RWPE1 (cell line): ENCODE data around the gene ZEB2.

Source experiments
- CTCF ChIA-PET: fragments of 350-600 bp; sonication (Branson Sonifier 250); formaldehyde crosslinking; extraction: SDS; loops from one replicate; lab custom pipeline; 2021; lab: Yijun Ruan, JAX
- POLR2A ChIA-PET: fragments of 400-600 bp; formaldehyde crosslinking; extraction: SDS; loops from one replicate; lab custom pipeline; 2020; ENCODE audit warnings: antibody characterized with exemption; ENCODE audit not compliant: low non-redundant PET; lab: Yijun Ruan, JAX
- DNase-seq: peaks from one replicate; pipeline ENCODE4 v3.0.0; 2012; ENCODE audit warnings: low spot score
- H3K27ac ChIP-seq: fragments of 450-650 bp; 2 replicates; pipeline ENCODE4 v1.5.1; 2017
- TF ChIP-seq, protein P1 (sequence below): fragments of 450-650 bp; conservative IDR thresholded peaks from 2 replicates; pipeline ENCODE4 v1.5.1; 2017; ENCODE audit warnings: low read depth, mild to moderate bottlenecking

The ZEB2 gene

DNA sequence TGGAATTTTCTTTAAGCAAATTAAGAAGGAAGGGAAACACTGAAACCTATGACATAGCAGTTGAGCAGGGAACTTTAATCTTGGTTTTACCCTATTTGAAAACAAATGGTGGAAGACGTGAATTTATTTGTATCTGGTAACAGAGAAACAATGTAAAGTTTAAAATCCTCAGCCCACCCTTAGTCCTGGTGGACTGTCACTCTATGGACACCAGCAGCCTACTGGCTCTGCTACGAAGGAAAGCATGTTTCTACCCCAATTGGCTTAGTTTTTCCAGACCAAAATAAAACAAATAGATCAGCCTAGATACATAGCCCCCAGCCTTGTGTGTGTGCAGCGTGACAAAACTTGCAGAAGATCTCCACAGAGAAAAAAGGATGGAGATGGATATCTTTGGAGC lies 7.4 kb downstream of the ZEB2 start:
- POLR2A ChIA-PET = no interaction called here
- CTCF ChIA-PET = no interaction called here

DNA sequence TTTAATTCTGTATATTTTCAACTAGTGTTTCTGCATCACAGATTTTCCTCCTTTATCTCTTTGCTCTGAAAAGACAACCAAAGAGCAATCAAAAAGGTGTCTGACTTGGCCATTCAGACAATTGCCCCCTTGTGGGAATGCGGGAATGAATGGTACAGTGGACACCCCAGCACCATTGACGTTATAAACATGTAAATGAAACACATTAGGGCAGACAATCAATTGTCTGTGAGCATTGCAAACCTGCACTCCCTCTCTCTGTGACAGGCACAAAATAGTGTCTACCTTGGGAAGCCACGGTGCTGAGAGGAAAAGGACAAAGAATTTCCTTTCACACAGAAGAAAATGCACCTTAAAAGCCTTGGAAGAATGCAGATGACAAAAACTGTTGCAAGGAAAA lies 8.0 kb downstream of the ZEB2 start:
- CTCF ChIA-PET = no interaction called here
- DNase-seq = no peak
- H3K27ac ChIP-seq = no peak overlapping the region
- POLR2A ChIA-PET = no interaction called here
- TF ChIP-seq, protein P1, sequence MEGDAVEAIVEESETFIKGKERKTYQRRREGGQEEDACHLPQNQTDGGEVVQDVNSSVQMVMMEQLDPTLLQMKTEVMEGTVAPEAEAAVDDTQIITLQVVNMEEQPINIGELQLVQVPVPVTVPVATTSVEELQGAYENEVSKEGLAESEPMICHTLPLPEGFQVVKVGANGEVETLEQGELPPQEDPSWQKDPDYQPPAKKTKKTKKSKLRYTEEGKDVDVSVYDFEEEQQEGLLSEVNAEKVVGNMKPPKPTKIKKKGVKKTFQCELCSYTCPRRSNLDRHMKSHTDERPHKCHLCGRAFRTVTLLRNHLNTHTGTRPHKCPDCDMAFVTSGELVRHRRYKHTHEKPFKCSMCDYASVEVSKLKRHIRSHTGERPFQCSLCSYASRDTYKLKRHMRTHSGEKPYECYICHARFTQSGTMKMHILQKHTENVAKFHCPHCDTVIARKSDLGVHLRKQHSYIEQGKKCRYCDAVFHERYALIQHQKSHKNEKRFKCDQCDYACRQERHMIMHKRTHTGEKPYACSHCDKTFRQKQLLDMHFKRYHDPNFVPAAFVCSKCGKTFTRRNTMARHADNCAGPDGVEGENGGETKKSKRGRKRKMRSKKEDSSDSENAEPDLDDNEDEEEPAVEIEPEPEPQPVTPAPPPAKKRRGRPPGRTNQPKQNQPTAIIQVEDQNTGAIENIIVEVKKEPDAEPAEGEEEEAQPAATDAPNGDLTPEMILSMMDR = no peak

More for the DNA sequence above, 7.4 kb downstream of the ZEB2 start:
- H3K27ac ChIP-seq = no peak overlapping the region
- TF ChIP-seq, protein P1 = no peak
- DNase-seq = no peak

DNA sequence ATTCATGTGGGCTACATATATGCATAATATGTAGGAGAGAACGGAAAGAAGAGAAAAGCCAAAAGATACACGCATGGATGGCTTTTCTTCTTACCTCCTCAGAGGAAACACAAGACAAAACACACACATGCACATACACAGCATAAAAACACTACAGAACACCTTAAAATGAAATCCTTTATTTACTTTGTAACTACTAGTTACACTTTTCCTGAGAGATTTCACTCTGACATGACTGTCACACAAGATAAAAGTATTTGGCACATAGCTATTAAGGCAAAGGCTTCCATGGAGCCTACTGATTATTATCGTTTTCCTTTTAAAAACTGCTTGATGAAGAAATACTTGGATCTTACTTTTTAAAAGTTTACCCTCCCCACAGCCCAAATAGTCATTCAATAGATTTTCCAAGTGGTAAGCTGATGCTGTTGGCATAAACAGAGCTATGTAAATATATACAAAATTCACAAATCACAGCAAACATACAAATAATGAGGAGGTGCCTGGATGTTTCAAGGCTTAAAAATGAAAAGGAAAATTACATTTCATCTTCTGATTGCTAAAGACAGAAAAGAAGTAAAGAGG lies 8.6 kb downstream of the ZEB2 start:
- TF ChIP-seq, protein P1 = no peak
- H3K27ac ChIP-seq = no peak overlapping the region
- no peak for DNase-seq
- ChIA-PET POLR2A (no interaction called here), CTCF (no interaction called here)

DNA sequence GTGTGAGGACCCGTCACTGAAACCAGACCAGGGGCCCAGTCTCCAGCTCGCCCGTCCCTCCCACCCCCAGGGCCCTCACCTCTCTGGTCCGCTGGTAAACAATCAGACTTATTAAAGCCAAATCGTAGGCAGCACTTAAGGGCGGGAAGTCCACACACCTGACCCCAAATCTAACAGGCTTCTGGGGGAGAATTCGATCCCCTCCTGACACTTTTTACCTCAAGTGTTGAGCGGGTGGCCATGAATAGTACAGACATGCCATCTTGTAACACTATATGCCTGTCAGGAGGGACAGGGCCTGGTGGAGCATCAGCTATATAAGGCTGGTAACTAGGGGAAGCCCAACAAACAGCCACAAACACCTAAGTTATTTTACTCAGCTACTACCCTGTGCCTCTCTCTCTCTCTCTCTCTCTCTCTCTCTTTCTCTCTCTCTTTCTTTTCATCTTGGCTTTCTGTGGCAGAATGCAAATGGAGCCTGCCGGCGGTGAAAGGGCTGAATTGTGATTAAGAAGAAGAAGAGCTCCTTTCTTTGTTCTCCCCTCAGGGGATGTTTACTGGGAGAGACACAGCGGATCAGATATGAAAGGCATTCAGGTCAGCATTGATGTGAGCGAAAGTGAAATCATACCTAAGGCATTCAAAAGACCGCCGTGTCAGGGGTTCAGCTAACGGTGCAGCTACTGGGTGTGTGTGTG lies 9.5 kb downstream of the ZEB2 start:
- TF ChIP-seq, protein P1 = no peak
- DNase-seq = no peak
- ChIA-PET POLR2A (no interaction called here), CTCF (no interaction called here)
- no peak overlapping the region for H3K27ac ChIP-seq

DNA sequence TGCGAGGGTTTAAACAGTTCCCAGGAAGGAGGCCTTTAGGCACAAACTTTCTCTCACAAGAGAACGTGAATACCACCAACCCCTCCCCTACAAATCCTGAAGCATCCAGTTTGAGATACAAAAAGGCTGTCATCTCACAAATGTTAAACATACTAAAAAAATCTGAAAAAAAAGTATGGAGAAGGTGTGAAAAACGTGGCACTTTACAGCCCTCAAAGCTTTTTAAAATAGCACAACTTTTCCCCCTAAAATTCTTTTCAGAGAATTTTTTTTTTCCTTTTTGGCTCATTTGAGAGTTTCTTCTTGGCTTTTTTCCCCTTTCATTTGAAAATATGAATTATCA lies 10.1 kb downstream of the ZEB2 start:
- TF ChIP-seq, protein P1 = no peak
- CTCF ChIA-PET = interaction anchor here (0.6 kb wide), 1 partner anchor 419 kb away, joined by 3 read pairs; no protein-coding TSS in a partner anchor
- no peak for DNase-seq
- no peak overlapping the region for H3K27ac ChIP-seq
- POLR2A ChIA-PET = no interaction called here

DNA sequence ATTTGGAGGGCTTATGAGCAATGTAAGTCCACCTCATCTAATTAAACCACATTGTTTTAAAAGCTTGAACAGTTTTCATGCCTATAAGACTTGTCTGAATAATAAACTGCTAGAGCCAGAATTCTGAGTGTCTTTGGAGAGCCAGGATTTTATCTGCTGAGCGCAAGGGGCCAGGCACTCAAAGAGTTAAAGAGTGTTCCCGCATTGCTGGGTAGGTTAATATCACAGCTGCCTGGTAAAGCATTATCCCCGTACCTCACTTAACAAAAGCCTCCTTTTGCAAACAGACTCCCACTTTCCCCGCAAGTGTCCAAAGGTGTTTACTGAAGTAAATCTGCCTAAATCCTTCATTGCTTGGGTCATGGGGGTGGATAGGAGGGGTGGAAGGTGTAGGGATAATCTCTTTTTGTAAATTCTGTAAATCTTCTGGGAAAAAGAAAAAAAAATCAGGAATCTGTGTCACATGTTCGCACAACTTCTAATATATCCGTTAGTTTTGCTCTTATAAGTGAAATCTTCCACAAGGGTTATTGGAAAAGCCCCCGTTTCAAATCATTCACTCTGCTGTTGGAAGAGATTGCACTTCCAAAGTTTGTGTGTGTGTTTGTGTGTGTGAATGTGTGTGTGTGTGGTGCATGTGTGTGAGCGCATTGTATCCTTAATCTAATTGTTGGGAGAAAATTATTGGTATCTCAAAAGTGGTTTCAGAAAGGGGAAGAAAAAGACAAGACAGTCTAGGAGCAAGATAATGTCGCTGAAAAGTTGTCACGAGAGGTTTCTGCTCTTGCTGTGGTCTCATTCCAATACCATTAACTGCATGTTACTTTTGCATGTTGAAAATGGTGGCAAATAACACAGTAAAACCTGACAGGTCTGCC lies 10.7 kb downstream of the ZEB2 start:
- DNase-seq = no peak
- TF ChIP-seq, protein P1 = no peak
- no peak overlapping the region for H3K27ac ChIP-seq
- CTCF ChIA-PET = interaction anchor here (0.6 kb wide), 1 partner anchor 419 kb away, joined by 3 read pairs; no protein-coding TSS in a partner anchor
- POLR2A ChIA-PET = no interaction called here
